GM15510 (cell line): ENCODE data around the gene LHX8.

ENCODE experiments used
- POLR2A ChIP-seq: IDR thresholded peaks from 3 replicates; pipeline ENCODE4 v1.6.1; 2011; ENCODE audit warnings: borderline replicate concordance; ENCODE audit not compliant: insufficient read length; ENCODE audit errors: extremely low read depth

Gene LHX8

GRCh38 chr1:75129983-75130789, 4.0 kb upstream of the LHX8 start:
- TF ChIP-seq POLR2A, result no peak

DNA sequence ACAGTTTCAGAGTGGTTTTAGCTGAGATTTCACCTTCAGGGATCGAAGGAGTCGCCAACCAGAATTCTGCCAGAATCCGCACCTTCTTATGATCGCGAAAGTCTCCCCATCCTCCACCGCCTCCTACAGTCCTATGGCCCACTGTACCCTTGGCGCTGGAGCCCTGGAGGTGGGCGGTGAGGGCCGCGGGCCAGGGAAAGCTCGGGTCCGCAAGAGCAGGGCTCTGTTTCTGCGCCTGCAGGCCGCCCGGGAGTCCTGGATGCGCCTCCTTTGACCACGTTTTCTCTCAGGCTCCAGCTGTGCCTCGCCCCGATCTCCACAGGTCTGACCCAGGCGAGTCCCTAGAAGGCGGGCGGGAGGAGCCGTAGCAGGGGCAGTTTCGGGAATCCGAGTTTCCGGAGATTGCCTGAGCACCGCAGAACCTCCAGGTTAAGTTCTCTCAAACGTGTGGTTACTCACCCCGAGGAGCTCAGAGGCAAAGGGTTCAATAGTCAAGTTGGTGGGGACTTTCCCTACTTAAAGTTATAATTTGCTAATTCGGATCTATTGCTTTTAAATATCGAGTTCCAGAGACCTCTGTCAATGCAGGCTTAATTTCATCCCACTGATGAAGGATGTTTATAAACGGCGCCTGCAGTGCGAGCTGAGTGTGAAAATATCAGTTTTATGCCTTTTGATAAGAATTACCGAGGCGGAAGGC, 3.2 kb upstream of the LHX8 start:
- no peak for TF ChIP-seq POLR2A

GRCh38 chr1:75131565-75132241, 2.5 kb upstream of the LHX8 start:
- TF ChIP-seq POLR2A, result no peak

GRCh38 chr1:75132242-75132811, 1.9 kb upstream of the LHX8 start:
- no peak for TF ChIP-seq POLR2A

- no peak for TF ChIP-seq POLR2A
Measured at GRCh38 chr1:75132812-75133619, 1.2 kb upstream of the LHX8 start.

DNA sequence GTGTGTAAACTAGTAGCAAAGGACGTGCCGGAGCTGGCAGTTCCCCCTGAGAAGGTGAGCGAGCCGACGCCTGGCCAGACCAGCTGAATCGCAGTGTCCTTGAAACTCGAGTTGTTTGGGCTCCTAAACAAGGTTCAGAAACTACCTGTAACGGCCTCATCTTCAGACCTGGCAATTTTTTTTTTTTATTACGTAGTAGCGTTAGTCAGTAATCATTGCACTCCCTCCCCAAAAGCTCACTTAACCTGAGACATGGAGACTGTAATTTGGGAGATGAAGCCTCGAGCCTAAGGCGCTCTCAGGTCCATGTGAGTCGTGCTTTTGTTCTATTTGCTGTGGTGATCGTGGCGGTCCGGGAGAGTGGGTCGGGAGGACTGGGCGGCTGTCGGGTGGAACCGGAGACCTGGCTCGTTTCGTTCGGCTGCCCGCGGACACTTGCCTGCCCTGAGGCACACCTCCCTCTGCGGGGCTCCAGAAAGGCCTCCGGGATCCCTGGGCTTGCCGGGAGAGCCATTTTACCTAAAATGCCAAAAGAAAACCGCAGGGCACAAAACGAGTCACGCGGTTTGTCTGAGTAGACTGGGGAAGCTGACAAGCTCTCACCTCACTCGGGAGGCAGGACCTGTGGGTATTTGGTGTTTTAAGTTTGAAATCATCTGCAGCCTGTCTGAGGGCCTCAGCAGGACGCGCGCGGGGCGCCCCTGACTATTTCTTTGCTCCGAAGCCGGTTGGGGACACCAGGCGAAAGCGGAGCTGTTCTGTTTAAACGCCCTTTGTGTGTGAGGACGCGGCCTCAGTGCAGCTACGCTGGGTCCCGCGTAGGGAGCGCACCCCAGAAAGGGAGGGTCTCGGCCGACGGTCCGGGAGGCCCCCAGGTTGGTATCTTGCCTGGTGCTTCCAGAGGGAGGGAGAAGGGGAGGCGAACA, 722 bp downstream of the LHX8 start:
- no peak for TF ChIP-seq POLR2A

DNA sequence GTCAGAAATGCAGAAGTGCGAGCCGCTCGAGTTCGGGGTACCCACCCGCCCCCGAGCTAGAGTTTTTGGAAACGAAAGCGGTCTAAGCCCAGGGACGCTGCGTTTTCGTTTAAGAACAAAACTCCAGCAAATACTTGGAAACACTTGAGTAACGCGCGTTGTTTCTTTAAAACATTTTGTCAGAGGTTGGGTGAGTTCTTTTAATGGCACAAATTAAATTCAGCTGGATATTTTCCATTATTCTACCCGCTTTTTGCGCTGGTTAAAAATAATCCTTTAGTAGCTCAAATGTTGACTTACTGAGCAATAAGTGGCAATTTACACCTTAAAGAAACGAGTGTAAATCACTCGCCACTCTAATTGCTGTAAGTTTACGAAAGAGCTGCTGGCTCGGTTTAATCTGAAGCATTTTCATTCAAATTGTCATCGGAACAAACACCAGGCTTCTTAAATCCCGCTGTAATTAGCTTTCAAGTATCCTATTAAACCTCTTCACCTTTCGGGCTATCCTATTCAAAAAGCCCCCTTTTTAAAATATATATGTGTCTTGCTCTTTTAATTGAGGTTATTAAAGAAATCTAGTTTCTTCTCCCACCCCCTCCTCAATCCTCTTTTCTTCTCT, 1.5 kb downstream of the LHX8 start:
- no peak for TF ChIP-seq POLR2A

DNA sequence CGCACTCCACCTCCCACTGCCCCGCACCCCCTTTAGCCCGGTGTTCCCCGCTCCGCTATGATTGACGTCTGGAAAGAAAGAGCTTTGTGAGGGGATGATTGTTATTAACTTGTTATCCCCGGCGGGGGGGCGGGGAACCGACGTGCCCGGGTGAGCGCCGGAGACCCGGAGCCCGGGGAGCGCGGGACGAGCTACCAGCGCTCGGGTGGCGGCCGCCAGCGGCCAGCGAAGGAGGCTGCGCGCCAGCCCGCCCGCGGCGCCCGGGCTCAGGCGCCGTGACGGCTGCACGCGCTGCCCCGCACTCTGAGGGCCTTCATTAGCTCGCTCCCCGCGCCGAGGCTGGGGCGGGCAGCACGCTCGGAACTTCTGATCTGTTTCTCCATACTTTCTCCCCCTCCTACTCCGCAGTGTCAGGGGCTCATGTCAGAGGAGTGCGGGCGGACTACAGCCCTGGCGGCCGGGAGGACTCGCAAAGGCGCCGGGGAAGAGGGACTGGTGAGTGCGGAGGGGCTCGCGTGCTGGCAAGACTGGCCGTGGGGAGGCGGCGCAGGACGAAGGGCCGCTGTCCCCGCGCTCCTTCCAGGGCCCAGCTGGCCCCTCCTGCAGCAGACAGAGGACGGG, 2.1 kb downstream of the LHX8 start:
- TF ChIP-seq POLR2A, result no peak

DNA sequence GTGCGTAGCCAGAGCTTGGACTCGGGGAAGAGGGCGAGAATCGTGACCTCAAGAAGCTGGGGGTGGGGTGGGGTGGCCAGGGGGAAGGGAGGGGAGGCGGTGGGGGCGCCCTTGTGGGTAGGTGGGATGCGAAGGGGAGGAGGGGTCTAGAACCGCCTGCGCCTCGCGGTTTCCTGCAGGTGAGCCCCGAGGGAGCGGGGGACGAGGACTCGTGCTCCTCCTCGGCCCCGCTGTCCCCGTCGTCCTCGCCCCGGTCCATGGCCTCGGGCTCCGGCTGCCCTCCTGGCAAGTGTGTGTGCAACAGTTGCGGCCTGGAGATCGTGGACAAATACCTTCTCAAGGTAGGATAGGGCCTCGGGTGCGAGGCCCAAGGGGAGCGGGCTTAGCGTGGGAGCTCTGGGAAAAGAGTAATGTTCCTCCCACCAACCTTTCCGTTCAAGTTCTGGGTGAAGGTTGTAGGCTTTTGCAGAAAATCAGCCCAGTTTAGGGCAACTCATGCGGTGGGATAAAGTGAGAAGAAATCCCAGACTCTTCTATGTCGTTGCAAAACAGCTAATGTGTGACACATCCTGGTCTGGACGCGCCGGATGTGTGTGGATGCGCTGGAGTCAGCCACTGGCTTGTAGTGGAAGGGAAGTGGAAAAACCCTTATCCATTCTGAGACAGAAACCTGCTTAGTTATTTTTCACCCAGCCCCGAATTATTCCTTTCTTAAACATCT, 2.9 kb downstream of the LHX8 start:
- no peak for TF ChIP-seq POLR2A

DNA sequence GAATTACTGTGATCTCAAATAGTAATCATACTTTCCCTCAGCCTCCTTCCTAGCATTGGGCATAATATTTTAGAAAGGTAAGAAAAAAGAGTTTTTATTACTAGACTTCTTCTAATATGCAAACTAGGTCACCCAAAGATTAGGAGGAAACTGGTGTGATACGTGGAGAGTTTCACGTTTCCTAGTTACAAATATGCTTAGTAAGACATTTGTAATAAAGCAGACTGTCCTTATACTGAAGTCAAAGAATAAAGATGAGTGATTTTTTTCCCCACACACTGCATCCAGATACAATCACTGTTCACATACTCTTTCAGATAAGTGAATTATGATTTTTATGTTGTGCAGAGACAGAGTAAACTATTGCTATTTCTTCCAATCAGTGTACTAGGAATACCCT, 17.9 kb downstream of the LHX8 start:
- TF ChIP-seq POLR2A, result no peak

DNA sequence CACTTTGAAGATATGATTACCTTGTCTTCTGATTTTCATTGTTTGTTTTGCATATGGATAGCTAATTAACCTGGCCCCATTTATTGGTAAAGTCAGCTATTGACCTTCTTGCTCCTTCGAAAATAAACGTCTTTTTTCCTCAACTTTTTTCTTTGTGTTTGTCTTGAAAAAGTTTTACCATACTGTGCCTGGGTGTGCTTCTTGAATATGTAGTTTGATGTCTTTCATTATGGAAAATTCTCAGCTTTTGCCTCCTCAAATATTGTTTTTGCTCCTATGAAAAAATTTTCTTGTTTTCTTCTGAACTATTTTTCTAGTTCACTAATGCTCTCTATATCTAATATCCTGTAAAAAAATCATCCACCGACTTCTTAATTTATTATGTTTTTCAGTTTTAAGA, 25.0 kb downstream of the LHX8 start:
- no peak for TF ChIP-seq POLR2A

DNA sequence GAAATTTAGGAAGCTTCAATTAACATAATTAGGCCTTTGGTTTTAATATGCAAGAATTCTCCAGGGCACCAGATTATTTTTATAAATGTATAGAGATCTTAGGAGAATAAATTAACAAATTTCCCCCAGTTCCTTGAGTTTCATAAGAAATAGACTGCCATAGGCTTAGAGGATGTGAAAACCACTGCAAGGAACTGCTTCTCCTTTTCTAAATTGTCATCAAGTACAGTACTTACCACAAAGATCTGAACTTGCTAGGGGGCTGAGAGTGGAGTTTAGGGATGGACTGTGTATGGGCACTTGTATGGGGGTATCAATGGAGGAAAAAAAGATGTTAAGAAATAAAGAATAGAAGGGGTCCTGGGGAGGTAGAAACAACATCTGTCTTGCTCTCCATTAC, 31.1 kb downstream of the LHX8 start:
- TF ChIP-seq POLR2A, result no peak
